ENCODE measurements around the gene CHRM5. TPM values are rescaled to one million over a fixed set of nuclear protein-coding genes. Genes with fewer than 3 reads are reported as not detected.

The CHRM5 gene
- total RNA-seq, 1 experiment from 2014 or later: not detected

DNA sequence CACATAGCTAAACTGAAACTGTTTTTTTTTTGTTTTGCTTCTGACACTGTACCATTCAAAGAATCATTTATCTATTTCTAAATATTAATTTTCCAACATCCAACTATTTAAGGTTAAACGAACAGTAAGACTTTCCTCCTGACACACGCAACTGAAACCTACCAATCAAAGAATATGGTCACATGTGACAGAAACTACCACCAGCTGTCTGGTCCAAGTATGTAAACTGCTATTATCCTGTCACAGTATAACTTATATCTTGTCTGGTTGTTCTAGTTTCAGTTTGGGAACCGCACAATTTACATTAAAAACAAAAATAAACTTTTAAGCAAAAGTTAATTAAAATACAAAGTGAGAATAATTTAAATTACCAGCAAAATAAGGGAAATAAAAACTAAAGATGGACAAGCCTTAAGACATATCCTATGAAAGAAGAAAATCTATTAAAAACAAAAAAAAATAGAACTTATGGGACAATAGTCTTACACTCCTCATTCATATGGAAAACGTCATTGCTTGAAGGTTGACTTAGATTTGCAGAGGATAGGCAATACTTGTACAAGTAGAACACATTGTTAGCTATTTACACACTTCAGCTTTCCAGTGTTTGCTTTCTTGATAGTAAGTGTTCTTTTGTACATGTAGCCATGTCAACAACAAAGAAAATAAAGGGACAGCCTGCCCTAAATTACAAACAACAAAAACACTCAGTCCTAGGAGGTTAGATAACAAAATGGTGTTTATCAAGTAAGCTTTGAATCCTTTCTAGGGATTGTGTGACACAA lies 26.8 kb upstream of the CHRM5 start:
- no peaks in the 10 kb centered on the region for H3K9me3 ChIP-seq (ENCODE audit: control insufficient read depth in 1 of 2, insufficient read depth in 1 of 2, low read depth in 1 of 2, low read length in 2 of 2)
- TF ChIP-seq, protein P1, sequence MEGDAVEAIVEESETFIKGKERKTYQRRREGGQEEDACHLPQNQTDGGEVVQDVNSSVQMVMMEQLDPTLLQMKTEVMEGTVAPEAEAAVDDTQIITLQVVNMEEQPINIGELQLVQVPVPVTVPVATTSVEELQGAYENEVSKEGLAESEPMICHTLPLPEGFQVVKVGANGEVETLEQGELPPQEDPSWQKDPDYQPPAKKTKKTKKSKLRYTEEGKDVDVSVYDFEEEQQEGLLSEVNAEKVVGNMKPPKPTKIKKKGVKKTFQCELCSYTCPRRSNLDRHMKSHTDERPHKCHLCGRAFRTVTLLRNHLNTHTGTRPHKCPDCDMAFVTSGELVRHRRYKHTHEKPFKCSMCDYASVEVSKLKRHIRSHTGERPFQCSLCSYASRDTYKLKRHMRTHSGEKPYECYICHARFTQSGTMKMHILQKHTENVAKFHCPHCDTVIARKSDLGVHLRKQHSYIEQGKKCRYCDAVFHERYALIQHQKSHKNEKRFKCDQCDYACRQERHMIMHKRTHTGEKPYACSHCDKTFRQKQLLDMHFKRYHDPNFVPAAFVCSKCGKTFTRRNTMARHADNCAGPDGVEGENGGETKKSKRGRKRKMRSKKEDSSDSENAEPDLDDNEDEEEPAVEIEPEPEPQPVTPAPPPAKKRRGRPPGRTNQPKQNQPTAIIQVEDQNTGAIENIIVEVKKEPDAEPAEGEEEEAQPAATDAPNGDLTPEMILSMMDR (IDR thresholded peaks at IDR 0.05 in 2 of 3, conservative IDR thresholded peaks at IDR 0.05 in 1 of 3; ENCODE audit: borderline replicate concordance in 1 of 3, insufficient read depth in 1 of 3, low read depth in 2 of 3, low read length in 2 of 3): no peak
- TF ChIP-seq EZH2phosphoT487 (IDR thresholded peaks at IDR 0.05; ENCODE audit: borderline replicate concordance) (no peak), EZH2 (IDR thresholded peaks at IDR 0.05) (no peak), RAD21 (IDR thresholded peaks at IDR 0.05; ENCODE audit: low read depth) (no peak), SP1 (IDR thresholded peaks at IDR 0.05; ENCODE audit: low read depth) (no peak), JUND (IDR thresholded peaks at IDR 0.05) (no peak), FOSL1 (IDR thresholded peaks at IDR 0.05; ENCODE audit: low read depth) (no peak), YY1 (IDR thresholded peaks at IDR 0.05; ENCODE audit: extremely low read depth, insufficient replicate concordance, low read depth, low read length) (no peak), POLR2AphosphoS5 (IDR thresholded peaks at IDR 0.05; ENCODE audit: low read depth, low read length) (no peak), ZNF274 (IDR thresholded peaks at IDR 0.05; ENCODE audit: low read depth, low read length) (no peak), TCF7L2 (IDR thresholded peaks at IDR 0.05; ENCODE audit: borderline replicate concordance, extremely low read depth, insufficient read depth, insufficient read length) (no peak), SRF (IDR thresholded peaks at IDR 0.05; ENCODE audit: low read depth) (no peak), POLR2A (IDR thresholded peaks at IDR 0.05; ENCODE audit: borderline replicate concordance, extremely low read depth, insufficient read depth, insufficient read length) (no peak), SIN3A (IDR thresholded peaks at IDR 0.05; ENCODE audit: low read depth) (no peak), CEBPB (IDR thresholded peaks at IDR 0.05; ENCODE audit: low read depth) (no peak), ELF1 (IDR thresholded peaks at IDR 0.05; ENCODE audit: borderline replicate concordance, low read depth) (no peak)
- TF ChIP-seq, protein P2, sequence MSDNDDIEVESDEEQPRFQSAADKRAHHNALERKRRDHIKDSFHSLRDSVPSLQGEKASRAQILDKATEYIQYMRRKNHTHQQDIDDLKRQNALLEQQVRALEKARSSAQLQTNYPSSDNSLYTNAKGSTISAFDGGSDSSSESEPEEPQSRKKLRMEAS (IDR thresholded peaks at IDR 0.05): no peak
- TF ChIP-seq, protein P3, sequence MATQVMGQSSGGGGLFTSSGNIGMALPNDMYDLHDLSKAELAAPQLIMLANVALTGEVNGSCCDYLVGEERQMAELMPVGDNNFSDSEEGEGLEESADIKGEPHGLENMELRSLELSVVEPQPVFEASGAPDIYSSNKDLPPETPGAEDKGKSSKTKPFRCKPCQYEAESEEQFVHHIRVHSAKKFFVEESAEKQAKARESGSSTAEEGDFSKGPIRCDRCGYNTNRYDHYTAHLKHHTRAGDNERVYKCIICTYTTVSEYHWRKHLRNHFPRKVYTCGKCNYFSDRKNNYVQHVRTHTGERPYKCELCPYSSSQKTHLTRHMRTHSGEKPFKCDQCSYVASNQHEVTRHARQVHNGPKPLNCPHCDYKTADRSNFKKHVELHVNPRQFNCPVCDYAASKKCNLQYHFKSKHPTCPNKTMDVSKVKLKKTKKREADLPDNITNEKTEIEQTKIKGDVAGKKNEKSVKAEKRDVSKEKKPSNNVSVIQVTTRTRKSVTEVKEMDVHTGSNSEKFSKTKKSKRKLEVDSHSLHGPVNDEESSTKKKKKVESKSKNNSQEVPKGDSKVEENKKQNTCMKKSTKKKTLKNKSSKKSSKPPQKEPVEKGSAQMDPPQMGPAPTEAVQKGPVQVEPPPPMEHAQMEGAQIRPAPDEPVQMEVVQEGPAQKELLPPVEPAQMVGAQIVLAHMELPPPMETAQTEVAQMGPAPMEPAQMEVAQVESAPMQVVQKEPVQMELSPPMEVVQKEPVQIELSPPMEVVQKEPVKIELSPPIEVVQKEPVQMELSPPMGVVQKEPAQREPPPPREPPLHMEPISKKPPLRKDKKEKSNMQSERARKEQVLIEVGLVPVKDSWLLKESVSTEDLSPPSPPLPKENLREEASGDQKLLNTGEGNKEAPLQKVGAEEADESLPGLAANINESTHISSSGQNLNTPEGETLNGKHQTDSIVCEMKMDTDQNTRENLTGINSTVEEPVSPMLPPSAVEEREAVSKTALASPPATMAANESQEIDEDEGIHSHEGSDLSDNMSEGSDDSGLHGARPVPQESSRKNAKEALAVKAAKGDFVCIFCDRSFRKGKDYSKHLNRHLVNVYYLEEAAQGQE (IDR thresholded peaks at IDR 0.05; ENCODE audit: low read depth): no peak
- RAD21 ChIA-PET (ENCODE audit: low non-redundant PET in 1 of 2, low total read pairs in 2 of 2, uncharacterized antibody in 2 of 2, unreplicated experiment in 2 of 2): no interaction called here
- H3K4me2 ChIP-seq (ENCODE audit: low read length): no peak overlapping the region
- no peaks in the 10 kb centered on the region for H4K20me1 ChIP-seq (ENCODE audit: insufficient read depth)
- intact Hi-C loops (cut with micrococcal nuclease): no loop called here
- DNase-seq (ENCODE audit: low read depth, low spot score) (no peak), ATAC-seq (no peak)
- no peak overlapping the region for H3K9ac ChIP-seq (ENCODE audit: low read length)
- no peak overlapping the region for H3K27ac ChIP-seq (ENCODE audit: low read depth, low read length)
- no peak overlapping the region for H2AFZ ChIP-seq (ENCODE audit: low read depth, low read length, poor library complexity, severe bottlenecking)
- H3K4me1 ChIP-seq (ENCODE audit: control insufficient read depth in 1 of 2, insufficient read depth in 2 of 2, low read length in 2 of 2): no peaks in the 10 kb centered on the region
- H3K36me3 ChIP-seq (ENCODE audit: control insufficient read depth in 1 of 2, insufficient read depth in 2 of 2, low read length in 2 of 2): no peaks in the 10 kb centered on the region
- no TSS peak for BruUV-seq (replicated peaks)
- H3K4me3 ChIP-seq (replicated peaks in 1 of 2; ENCODE audit: low read depth in 1 of 2, low read length in 2 of 2): no peak overlapping the region
- no peaks in the 10 kb centered on the region for H3K79me2 ChIP-seq (ENCODE audit: insufficient read depth, low read length)
- no peaks in the 10 kb centered on the region for H3K9me2 ChIP-seq (ENCODE audit: insufficient read depth)
- no peaks in the 10 kb centered on the region for H3K27me3 ChIP-seq (ENCODE audit: insufficient read depth, low read length)
- POLR2A ChIA-PET: no interaction called here
- CTCF ChIA-PET: interaction anchor here (0.8 kb wide), 1 partner anchor 203 kb away, joined by 3 read pairs; no protein-coding TSS in a partner anchor
